Natural killer cell (primary cell): ENCODE data around the gene POLR3K. TPM values are rescaled to one million over a fixed set of nuclear protein-coding genes. Genes with fewer than 3 reads are reported as not detected.

Experiments
- ATAC-seq, 3 donors: fragments of 150-1000 bp in 2 of 3; fragments of 200-7000 bp in 1 of 3; cut with Tn5 transposase; 1 replicate in 1 of 3; 2 replicates in 2 of 3; pipeline ENCODE4 v1.10.0; 2021; ENCODE audit warnings: mild to moderate bottlenecking in 2 of 3, moderate library complexity in 2 of 3
- DNase-seq, 2 donors: peaks; one replicate each; pipeline versions ENCODE4 v3.0.0 to v3.0.0-alpha.2; 2013 to 2021; ENCODE audit warnings: mixed read lengths in 1 of 2
- H3K27ac ChIP-seq: one replicate; pipeline ENCODE4 v1.5.1; 2013; ENCODE audit warnings: mild to moderate bottlenecking, low read length
- H3K27me3 ChIP-seq: one replicate; pipeline ENCODE4 v1.6.1; 2013; ENCODE audit warnings: low read length; ENCODE audit not compliant: control insufficient read depth, insufficient read depth
- H3K36me3 ChIP-seq: one replicate; pipeline ENCODE4 v1.6.1; 2013; ENCODE audit warnings: low read length; ENCODE audit not compliant: control insufficient read depth, insufficient read depth
- H3K4me1 ChIP-seq: one replicate; pipeline ENCODE4 v1.6.1; 2013; ENCODE audit warnings: low read length; ENCODE audit not compliant: control insufficient read depth, insufficient read depth
- H3K4me3 ChIP-seq: one replicate; pipeline ENCODE4 v1.5.1; 2013; ENCODE audit warnings: low read length
- H3K9me3 ChIP-seq: one replicate; pipeline ENCODE4 v1.6.1; 2013; ENCODE audit warnings: low read length; ENCODE audit not compliant: control insufficient read depth, insufficient read depth
- H3K27ac Mint-ChIP-seq, 2 donors: one replicate each; pipeline ENCODE4 v1.8.0; 2022; ENCODE audit warnings: mild to moderate bottlenecking in 2 of 2, mixed read lengths in 2 of 2, moderate library complexity in 1 of 2
- H3K27me3 Mint-ChIP-seq, 2 donors: one replicate each; pipeline ENCODE4 v1.8.0; 2022; ENCODE audit warnings: low read depth in 2 of 2, mixed read lengths in 2 of 2
- H3K36me3 Mint-ChIP-seq: one replicate; pipeline ENCODE4 v1.8.0; 2022; ENCODE audit warnings: mixed read lengths
- H3K4me1 Mint-ChIP-seq, 2 donors: one replicate each; pipeline ENCODE4 v1.8.0; 2022; ENCODE audit warnings: mixed read lengths in 2 of 2
- H3K4me3 Mint-ChIP-seq: one replicate; pipeline ENCODE4 v1.8.0; 2022; ENCODE audit warnings: mild to moderate bottlenecking, moderate library complexity, mixed read lengths
- H3K9me3 Mint-ChIP-seq, 2 donors: one replicate each; pipeline ENCODE4 v1.8.0; 2022; ENCODE audit warnings: mixed read lengths in 2 of 2
- CTCF ChIP-seq: fragments of 200-600 bp; IDR thresholded peaks from one replicate; pipeline ENCODE4 v1.8.0; 2022; ENCODE audit warnings: antibody characterized with exemption
- WGBS: methylation state at CpG from one replicate; pipeline ENCODE4 v1.1.7; 2013; ENCODE audit warnings: missing lambda C conversion rate; ENCODE audit not compliant: insufficient coverage; 5-methylcytosine and 5-hydroxymethylcytosine counted together
- intact Hi-C: fragments of 100-400 bp; cut with micrococcal nuclease; formaldehyde crosslinking; loops from one replicate; pipeline ENCODE4 v1.14.2; 2022
- total RNA-seq, 4 donors: library from RNA; stranded (reverse); fragments of 120-200 nt in 1 of 4; gene quantifications; one replicate each; pipeline versions ENCODE4 v1.2.3 to v1.2.4, GENCODE V29; 2013 to 2022

POLR3K gene
- total RNA-seq, 3 donors from 2014 or later (not counting 1 experiment from before 2014, with no cell fraction given): 10.6 to 14.6 (median 11.3) TPM

GRCh38 chr16:60929-61878 is 7.8 kb upstream of the POLR3K start:
- no peaks in the 10 kb centered on the region for H3K9me3 Mint-ChIP-seq
- Histone ChIP-seq H3K36me3 (peaks cover 5% of the 10 kb centered on the region), H3K9me3 (no peaks in the 10 kb centered on the region), H3K4me1 (peaks cover 4% of the 10 kb centered on the region), H3K27me3 (no peaks in the 10 kb centered on the region), H3K4me3 (no peak overlapping the region), H3K27ac (no peak overlapping the region)
- H3K4me1 Mint-ChIP-seq: peaks cover 0 to 6% of the 10 kb centered on the region in 2 donors
- intact Hi-C loops: no loop called here
- H3K27ac Mint-ChIP-seq: no peak overlapping the region
- H3K4me3 Mint-ChIP-seq: no peak overlapping the region
- DNase-seq (no peak), ATAC-seq (no peak)
- no peak for TF ChIP-seq CTCF
- H3K36me3 Mint-ChIP-seq: no peaks in the 10 kb centered on the region
- no peaks in the 10 kb centered on the region for H3K27me3 Mint-ChIP-seq
- 92% methylated on average over 89 of the region's 89 CpGs for WGBS

GRCh38 chr16:60166-60565 is 6.8 kb upstream of the POLR3K start:
- H3K9me3 Mint-ChIP-seq: no peaks in the 10 kb centered on the region
- no peak for DNase-seq
- H3K27me3 Mint-ChIP-seq: no peaks in the 10 kb centered on the region
- Histone ChIP-seq H3K27ac (no peak overlapping the region), H3K4me3 (no peak overlapping the region), H3K27me3 (no peaks in the 10 kb centered on the region), H3K4me1 (no peaks in the 10 kb centered on the region), H3K9me3 (no peaks in the 10 kb centered on the region), H3K36me3 (peaks cover 9% of the 10 kb centered on the region)
- no peak for ATAC-seq
- H3K27ac Mint-ChIP-seq: no peak overlapping the region
- no peak for TF ChIP-seq CTCF
- no peaks in the 10 kb centered on the region for H3K4me1 Mint-ChIP-seq
- WGBS: 84% methylated on average over 11 of the region's 11 CpGs
- intact Hi-C loops: no loop called here
- no peaks in the 10 kb centered on the region for H3K36me3 Mint-ChIP-seq
- H3K4me3 Mint-ChIP-seq: no peak overlapping the region

- Histone ChIP-seq H3K4me3 (no peak overlapping the region), H3K9me3 (no peaks in the 10 kb centered on the region), H3K27ac (no peak overlapping the region), H3K27me3 (no peaks in the 10 kb centered on the region), H3K4me1 (no peaks in the 10 kb centered on the region), H3K36me3 (peaks cover 9% of the 10 kb centered on the region)
- H3K27ac Mint-ChIP-seq: no peak overlapping the region
- intact Hi-C loops: no loop called here
- no peaks in the 10 kb centered on the region for H3K36me3 Mint-ChIP-seq
- no peak for ATAC-seq
- no peaks in the 10 kb centered on the region for H3K27me3 Mint-ChIP-seq
- no peak for TF ChIP-seq CTCF
- 88% methylated on average over 14 of the region's 14 CpGs for WGBS
- no peaks in the 10 kb centered on the region for H3K4me1 Mint-ChIP-seq
- no peak overlapping the region for H3K4me3 Mint-ChIP-seq
- no peaks in the 10 kb centered on the region for H3K9me3 Mint-ChIP-seq
- no peak for DNase-seq
These were observed 6.1 kb upstream of the POLR3K start for GRCh38 chr16:59440-60059.
